Measurements from ENCODE around the gene NOTUM.

Gene NOTUM

DNA sequence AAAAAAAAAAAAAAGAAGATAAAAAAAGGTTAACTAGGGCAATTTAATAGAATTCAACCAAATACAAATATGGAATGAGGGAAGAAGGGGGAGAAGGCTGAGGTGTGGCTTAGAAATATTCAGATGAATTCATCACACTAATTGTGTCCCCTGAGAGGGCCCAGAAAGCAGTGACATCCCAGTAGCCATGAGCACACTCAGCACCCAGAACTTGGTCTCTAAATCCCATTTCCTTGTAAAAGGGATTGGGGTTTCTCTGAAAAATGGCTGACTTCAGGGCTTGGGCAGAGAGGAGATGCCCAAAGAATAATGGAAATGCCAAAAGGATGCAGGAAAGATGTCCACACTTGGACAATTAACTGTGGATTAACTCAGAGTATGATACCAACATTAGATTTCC, 12.4 kb upstream of the NOTUM start:
- H3K36me3 Mint-ChIP-seq (ENCODE audit: low read depth): no peaks in the 10 kb centered on the region
- peaks cover 11% of the 10 kb centered on the region for H3K4me1 Mint-ChIP-seq (ENCODE audit: low read depth)
- no peak overlapping the region for H3K4me3 Mint-ChIP-seq

GRCh38 chr17:81968850-81969812, 8.1 kb upstream of the NOTUM start:
- Mint-ChIP-seq H3K27ac (no peak overlapping the region), H3K9me3 (no peaks in the 10 kb centered on the region), H3K36me3 (ENCODE audit: low read depth) (no peaks in the 10 kb centered on the region), H3K27me3 (ENCODE audit: low read depth) (peaks cover 10% of the 10 kb centered on the region), H3K4me3 (no peak overlapping the region), H3K4me1 (ENCODE audit: low read depth) (peaks cover 3% of the 10 kb centered on the region)

More for the DNA sequence above, 12.4 kb upstream of the NOTUM start:
- Mint-ChIP-seq H3K9me3 (peaks cover 3% of the 10 kb centered on the region), H3K27ac (no peak overlapping the region), H3K27me3 (ENCODE audit: low read depth) (peaks cover 3% of the 10 kb centered on the region)

DNA sequence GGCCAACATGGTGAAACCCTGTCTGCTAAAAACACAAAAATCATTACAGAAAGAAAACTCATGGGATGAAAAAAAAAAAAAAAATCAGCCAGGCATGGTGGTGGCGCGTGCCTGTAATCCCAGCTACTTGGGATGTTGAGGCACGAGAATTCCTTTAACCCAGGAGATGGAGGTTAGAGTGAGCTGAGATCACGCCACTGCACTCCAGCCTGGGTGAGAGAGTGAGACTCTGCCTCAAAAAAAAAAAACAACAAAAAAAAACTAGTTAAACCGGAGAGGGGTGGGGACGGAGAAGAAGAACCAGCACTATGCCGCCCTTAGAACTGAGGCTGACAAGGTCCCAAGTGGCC, 7.4 kb upstream of the NOTUM start:
- peaks cover 17% of the 10 kb centered on the region for H3K27me3 Mint-ChIP-seq (ENCODE audit: low read depth)
- no peaks in the 10 kb centered on the region for H3K9me3 Mint-ChIP-seq
- H3K36me3 Mint-ChIP-seq (ENCODE audit: low read depth): no peaks in the 10 kb centered on the region
- H3K4me3 Mint-ChIP-seq: peak overlapping the region; percentile 67
- H3K4me1 Mint-ChIP-seq (ENCODE audit: low read depth): peaks cover 3% of the 10 kb centered on the region
- peak overlapping the region; percentile 59 for H3K27ac Mint-ChIP-seq

DNA sequence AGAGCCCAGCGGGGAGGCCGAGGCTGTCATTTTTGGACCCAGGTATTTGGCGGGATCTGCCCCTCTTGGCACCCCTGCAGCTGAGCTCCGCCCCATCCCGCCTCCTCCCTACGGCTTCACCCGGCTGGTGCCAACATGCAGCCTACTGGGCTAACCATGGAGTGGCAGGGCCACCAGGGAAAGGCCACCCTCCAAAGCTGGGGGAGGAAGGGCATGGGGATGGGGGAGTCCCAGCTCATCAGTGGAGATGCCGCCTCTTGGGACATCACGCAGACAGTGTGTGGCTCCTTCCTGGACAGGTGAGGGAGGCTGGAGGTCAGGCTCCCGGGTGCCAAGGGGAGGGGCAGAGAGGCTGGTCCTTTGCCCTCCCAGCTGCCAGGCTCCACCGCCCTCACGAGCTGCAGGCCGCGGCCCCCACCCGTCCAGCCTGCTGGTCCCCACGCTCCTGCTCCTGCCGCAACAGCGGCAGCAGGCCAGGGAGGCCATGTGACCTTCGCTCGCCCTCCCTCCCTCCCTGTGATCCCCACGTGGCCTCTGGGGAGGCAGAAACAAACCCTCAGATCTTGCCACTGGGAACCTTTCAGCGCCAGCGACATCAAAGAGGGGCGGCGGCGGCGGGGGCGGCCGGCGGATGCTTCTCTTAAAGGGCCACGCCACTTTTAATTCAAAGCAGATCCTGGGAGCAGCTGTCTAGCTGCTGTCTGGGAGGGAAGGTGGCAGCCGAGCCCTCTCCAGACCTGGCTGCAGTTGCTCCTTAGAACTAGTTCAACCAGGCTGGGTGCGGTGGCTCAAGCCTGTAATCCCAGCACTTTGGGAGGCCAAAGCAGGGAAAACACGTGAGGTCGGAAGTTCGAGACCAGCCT, 6.8 kb upstream of the NOTUM start:
- Mint-ChIP-seq H3K27me3 (ENCODE audit: low read depth) (peaks cover 24% of the 10 kb centered on the region), H3K9me3 (no peaks in the 10 kb centered on the region), H3K36me3 (ENCODE audit: low read depth) (no peaks in the 10 kb centered on the region), H3K4me3 (peak overlapping the region; percentile 67), H3K27ac (peak overlapping the region; percentile 59), H3K4me1 (ENCODE audit: low read depth) (peaks cover 3% of the 10 kb centered on the region)

- Mint-ChIP-seq H3K27me3 (ENCODE audit: low read depth) (peaks cover 29% of the 10 kb centered on the region), H3K4me3 (no peak overlapping the region), H3K4me1 (ENCODE audit: low read depth) (peaks cover 3% of the 10 kb centered on the region), H3K36me3 (ENCODE audit: low read depth) (no peaks in the 10 kb centered on the region), H3K27ac (no peak overlapping the region), H3K9me3 (no peaks in the 10 kb centered on the region)
These were observed 6.2 kb upstream of the NOTUM start for GRCh38 chr17:81967244-81967532.

GRCh38 chr17:81966343-81967243, 5.6 kb upstream of the NOTUM start:
- Mint-ChIP-seq H3K27ac (no peak overlapping the region), H3K9me3 (no peaks in the 10 kb centered on the region), H3K4me3 (no peak overlapping the region), H3K27me3 (ENCODE audit: low read depth) (peaks cover 31% of the 10 kb centered on the region), H3K36me3 (ENCODE audit: low read depth) (no peaks in the 10 kb centered on the region), H3K4me1 (ENCODE audit: low read depth) (peaks cover 3% of the 10 kb centered on the region)

DNA sequence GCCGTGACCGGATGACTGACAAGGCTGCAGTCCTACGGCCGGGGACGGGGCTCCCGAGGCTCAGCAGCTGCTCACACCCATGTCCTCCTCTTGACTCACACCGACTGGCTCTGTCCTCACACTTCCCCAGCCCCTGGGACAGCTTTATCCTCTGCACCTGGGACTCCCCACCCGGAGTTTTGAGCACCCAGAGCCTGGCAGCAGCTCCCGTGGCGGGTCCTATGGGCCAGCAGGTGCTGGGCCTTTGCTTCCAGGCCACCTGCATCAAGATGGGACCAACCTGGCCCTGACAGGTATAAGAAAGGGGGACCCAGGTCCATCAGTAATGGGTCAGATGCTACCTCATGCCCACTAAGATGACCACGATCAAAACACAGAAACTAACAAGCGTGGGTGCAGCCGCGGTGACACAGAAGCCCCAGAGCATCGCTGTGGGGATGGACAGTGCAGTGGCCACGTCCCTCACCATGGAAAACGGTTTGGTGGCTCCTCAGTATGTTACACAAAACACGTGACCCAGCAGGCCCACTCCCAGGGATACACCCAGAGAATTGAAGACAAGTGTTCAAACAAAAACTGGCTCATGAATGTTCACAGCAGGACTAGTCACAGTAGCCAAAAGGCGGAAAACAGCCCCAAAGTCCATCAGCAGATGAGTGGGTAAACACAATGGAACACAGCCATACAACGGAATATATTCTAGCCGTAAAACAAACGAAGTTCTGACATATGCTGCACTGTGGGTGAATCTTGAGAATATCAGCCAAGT, 3.3 kb upstream of the NOTUM start:
- Mint-ChIP-seq H3K27me3 (ENCODE audit: low read depth) (peaks cover 31% of the 10 kb centered on the region), H3K4me3 (no peak overlapping the region), H3K36me3 (ENCODE audit: low read depth) (no peaks in the 10 kb centered on the region), H3K4me1 (ENCODE audit: low read depth) (peaks cover 3% of the 10 kb centered on the region), H3K27ac (no peak overlapping the region), H3K9me3 (no peaks in the 10 kb centered on the region)

DNA sequence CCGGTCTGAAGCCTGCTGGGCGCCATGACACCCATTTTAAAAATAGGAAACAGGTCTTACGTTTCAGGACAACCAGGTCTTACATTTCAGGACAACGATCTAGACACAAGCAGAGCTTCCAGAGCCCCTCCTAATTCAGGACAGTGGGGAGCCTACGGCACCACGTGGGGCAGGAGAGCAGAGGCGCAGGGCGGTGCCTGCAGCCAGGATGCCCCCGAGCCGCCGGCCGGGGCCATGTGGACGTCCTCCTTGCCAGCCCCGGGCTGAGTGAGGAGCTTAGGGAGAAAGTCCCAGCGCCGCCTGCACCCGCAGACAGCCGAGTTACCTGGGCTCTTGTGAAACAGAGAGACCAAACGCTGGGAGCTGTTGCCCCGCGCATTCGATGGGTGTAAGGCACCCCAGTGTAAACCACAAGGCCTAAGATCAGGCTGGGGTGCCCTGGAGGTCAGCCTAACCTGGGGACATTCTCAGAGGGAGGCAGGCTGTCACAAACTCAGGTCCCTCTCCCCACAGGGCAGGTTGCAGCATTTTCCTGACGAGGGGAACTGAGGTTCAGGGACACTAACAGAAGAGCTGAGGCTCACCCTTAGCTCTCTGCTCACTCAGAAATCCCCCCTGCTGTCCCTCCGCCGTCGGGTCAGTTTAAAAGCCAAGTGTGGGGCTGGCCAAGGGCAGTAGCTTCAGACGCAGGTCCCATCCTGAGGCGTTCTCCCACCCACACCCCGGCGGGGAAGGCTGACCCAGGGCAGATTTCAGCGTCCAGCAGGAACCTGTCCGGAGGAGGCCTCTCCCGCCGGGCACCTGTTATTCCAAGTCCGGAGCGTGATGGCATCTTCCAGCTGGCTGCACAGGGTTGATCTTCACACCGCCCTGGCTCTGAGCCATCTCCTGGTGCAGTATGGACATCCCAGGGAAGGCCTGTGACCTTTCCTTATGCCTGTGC, 1.8 kb upstream of the NOTUM start:
- Mint-ChIP-seq H3K9me3 (no peaks in the 10 kb centered on the region), H3K36me3 (ENCODE audit: low read depth) (no peaks in the 10 kb centered on the region), H3K27ac (no peak overlapping the region), H3K27me3 (ENCODE audit: low read depth) (peaks cover 45% of the 10 kb centered on the region), H3K4me1 (ENCODE audit: low read depth) (no peaks in the 10 kb centered on the region), H3K4me3 (peak overlapping the region; percentile 17)

- H3K27ac Mint-ChIP-seq: no peak overlapping the region
- H3K4me3 Mint-ChIP-seq: peak overlapping the region; percentile 17
- no peaks in the 10 kb centered on the region for H3K36me3 Mint-ChIP-seq (ENCODE audit: low read depth)
- no peaks in the 10 kb centered on the region for H3K4me1 Mint-ChIP-seq (ENCODE audit: low read depth)
- peaks cover 51% of the 10 kb centered on the region for H3K27me3 Mint-ChIP-seq (ENCODE audit: low read depth)
- H3K9me3 Mint-ChIP-seq: no peaks in the 10 kb centered on the region
These were observed 823 bp upstream of the NOTUM start for GRCh38 chr17:81961521-81962498.

DNA sequence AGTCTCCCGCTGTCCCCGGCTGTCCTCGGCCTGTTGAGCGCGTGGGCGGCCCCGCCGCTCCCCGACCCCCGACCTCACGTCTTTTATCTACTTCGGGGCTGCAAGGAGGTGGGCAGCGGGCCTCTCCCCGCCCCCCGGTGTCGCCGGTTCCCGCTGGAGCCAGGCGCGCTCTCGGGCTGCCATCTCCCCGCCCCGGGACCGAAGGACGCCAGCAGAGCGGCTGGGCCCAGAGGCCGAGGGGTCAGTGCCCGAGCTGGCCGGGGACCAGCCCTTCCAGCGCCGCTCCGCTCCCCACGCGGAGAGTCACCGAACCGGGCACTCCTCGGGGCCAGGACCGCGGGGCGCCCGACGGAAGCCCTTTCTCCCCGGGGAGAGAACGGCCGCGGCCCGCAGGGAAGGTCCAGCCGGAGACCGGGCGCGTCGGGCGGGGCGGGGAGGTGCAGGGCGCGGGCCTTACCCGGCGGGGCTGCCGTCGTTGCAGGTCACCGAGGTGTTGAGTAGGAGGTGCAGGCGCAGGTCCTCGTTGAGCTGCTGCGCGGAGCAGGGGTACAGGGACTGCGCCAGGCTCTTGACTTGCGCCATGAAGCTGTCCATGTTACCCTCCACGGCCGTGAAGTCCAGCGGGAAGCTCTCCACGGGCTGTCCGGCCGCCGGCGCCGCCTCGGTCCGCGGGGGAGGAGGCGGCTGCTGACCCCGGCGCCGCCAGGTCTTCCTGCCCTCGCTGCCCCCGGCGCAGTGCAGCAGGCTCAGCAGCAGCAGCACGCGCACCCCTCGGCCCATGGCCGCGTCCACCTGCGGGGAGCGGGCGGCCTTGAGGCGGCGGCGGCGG, 643 bp downstream of the NOTUM start:
- Mint-ChIP-seq H3K27ac (no peak overlapping the region), H3K4me1 (ENCODE audit: low read depth) (no peaks in the 10 kb centered on the region), H3K4me3 (no peak overlapping the region), H3K27me3 (ENCODE audit: low read depth) (peaks cover 51% of the 10 kb centered on the region), H3K36me3 (ENCODE audit: low read depth) (no peaks in the 10 kb centered on the region), H3K9me3 (no peaks in the 10 kb centered on the region)

DNA sequence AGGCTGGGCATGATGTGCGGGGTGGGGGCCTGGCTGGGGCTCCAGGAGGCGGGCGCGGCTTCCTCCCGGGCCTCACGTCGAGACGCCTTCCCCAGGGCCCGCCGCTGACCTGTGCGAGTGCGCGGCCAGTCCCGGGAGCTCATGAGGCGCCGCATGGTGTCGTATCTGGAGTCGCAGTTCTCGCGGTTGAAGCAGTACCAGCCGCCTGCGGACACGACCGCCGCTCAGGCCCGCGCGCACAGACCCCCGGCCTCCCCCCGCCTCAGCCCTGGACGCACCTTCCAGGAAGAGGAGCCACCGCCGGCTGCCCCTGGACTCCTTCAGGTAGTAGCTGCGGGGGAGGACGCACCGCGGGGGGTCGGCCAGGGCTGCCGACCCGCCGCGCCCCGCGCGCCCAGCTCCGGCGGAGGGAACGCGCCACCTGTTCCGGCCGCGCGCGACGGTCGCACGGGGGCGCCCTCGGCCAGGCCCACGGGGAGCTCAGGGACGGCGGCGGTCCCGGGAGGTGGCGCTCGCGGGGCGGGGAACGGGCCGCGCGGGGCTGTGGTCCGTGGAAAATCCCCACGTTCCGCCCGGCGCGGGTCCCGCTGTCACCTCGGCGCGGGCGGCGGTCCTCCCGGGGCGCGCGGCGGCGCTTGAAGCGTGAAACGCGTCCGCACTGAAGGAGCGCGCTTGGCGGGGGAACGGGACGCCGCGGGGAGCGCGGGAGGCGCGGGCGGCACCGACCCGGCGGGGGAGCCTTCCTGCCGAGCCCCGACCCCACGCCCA, 1.4 kb downstream of the NOTUM start:
- Mint-ChIP-seq H3K4me1 (ENCODE audit: low read depth) (no peaks in the 10 kb centered on the region), H3K27ac (no peak overlapping the region), H3K9me3 (no peaks in the 10 kb centered on the region), H3K36me3 (ENCODE audit: low read depth) (no peaks in the 10 kb centered on the region), H3K27me3 (ENCODE audit: low read depth) (peaks cover 46% of the 10 kb centered on the region), H3K4me3 (peak overlapping the region; percentile 51)
